ENCODE measurements around the gene CAP2.

CAP2 gene

GRCh38 chr6:17358515-17358914 is 34.9 kb upstream of the CAP2 start:
- TF ChIP-seq CTCF (IDR thresholded peaks at IDR 0.05), result no peak

GRCh38 chr6:17360564-17360963 is 32.8 kb upstream of the CAP2 start:
- no peak for TF ChIP-seq CTCF (IDR thresholded peaks at IDR 0.05)

GRCh38 chr6:17361013-17361412 is 32.4 kb upstream of the CAP2 start:
- no peak for TF ChIP-seq CTCF (IDR thresholded peaks at IDR 0.05)

GRCh38 chr6:17365961-17366360 is 27.4 kb upstream of the CAP2 start:
- TF ChIP-seq CTCF (IDR thresholded peaks at IDR 0.05), result no peak

- TF ChIP-seq CTCF (IDR thresholded peaks at IDR 0.05), result no peak
Measured at GRCh38 chr6:17367868-17368267, 25.5 kb upstream of the CAP2 start.

GRCh38 chr6:17381424-17382147 is 11.8 kb upstream of the CAP2 start:
- TF ChIP-seq CTCF (IDR thresholded peaks at IDR 0.05), result no peak

- no peak for TF ChIP-seq CTCF (IDR thresholded peaks at IDR 0.05)
Measured at GRCh38 chr6:17385660-17386059, 7.7 kb upstream of the CAP2 start.

- TF ChIP-seq CTCF (IDR thresholded peaks at IDR 0.05), result no peak
Measured at GRCh38 chr6:17388365-17388764, 5.0 kb upstream of the CAP2 start.

Measured in LNCAP (cell line).